Astrocyte (in vitro differentiated cells and primary cell): ENCODE data around the gene KXD1. TPM values are rescaled to one million over a fixed set of nuclear protein-coding genes. Genes with fewer than 3 reads are reported as not detected.

Experiments used
- DNase-seq: peaks from one replicate; pipeline ENCODE4 v3.0.0-alpha.2; 2010; ENCODE audit warnings: low read depth
- FAIRE-seq: peaks from 2 replicates; lab custom pipeline; 2011; peaks lifted over from hg19 to GRCh38; lab: Jason Lieb, UNC
- H2AFZ ChIP-seq: 2 replicates; pipeline ENCODE4 v1.6.0; 2012; ENCODE audit warnings: low read depth, low read length, inconsistent platforms
- H3K27ac ChIP-seq: 2 replicates; pipeline ENCODE4 v1.5.1; 2011; ENCODE audit warnings: low read depth, low read length, inconsistent platforms
- H3K27me3 ChIP-seq: 2 replicates; pipeline ENCODE4 v1.6.0; 2011; ENCODE audit warnings: low read length, inconsistent platforms; ENCODE audit not compliant: insufficient read depth
- H3K36me3 ChIP-seq: 2 replicates; pipeline ENCODE4 v1.5.1; 2011; ENCODE audit warnings: low read length, inconsistent platforms; ENCODE audit not compliant: insufficient read depth
- H3K4me1 ChIP-seq: 2 replicates; pipeline ENCODE4 v1.5.1; 2011; ENCODE audit warnings: low read length, inconsistent platforms; ENCODE audit not compliant: insufficient read depth
- H3K4me2 ChIP-seq: 2 replicates; pipeline ENCODE4 v1.6.0; 2012; ENCODE audit warnings: low read length, inconsistent platforms
- H3K4me3 ChIP-seq: 2 replicates; pipeline ENCODE4 v1.5.1; 2011; ENCODE audit warnings: low read depth, mild to moderate bottlenecking, low read length, inconsistent platforms; ENCODE audit not compliant: insufficient read depth
- H3K79me2 ChIP-seq: 2 replicates; pipeline ENCODE4 v1.6.0; 2012; ENCODE audit warnings: mild to moderate bottlenecking, low read length, inconsistent platforms; ENCODE audit not compliant: insufficient read depth
- H3K9ac ChIP-seq: 2 replicates; pipeline ENCODE4 v1.6.0; 2012; ENCODE audit warnings: mild to moderate bottlenecking, low read length, inconsistent platforms
- H3K9me3 ChIP-seq: 2 replicates; pipeline ENCODE4 v1.5.1; 2012; ENCODE audit warnings: low read depth, mild to moderate bottlenecking, low read length, inconsistent platforms; ENCODE audit not compliant: insufficient read depth
- H4K20me1 ChIP-seq: 2 replicates; pipeline ENCODE4 v1.6.0; 2012; ENCODE audit warnings: low read length, inconsistent platforms; ENCODE audit not compliant: insufficient read depth
- H3K27ac Mint-ChIP-seq: one replicate; pipeline ENCODE4 v1.8.0; 2021; ENCODE audit warnings: mild to moderate bottlenecking, mixed read lengths; ENCODE audit not compliant: unreplicated experiment
- H3K27me3 Mint-ChIP-seq: one replicate; pipeline ENCODE4 v1.8.0; 2021; ENCODE audit warnings: low read depth, mixed read lengths; ENCODE audit not compliant: unreplicated experiment
- H3K36me3 Mint-ChIP-seq: one replicate; pipeline ENCODE4 v1.8.0; 2021; ENCODE audit warnings: low read depth, mixed read lengths; ENCODE audit not compliant: unreplicated experiment
- H3K4me1 Mint-ChIP-seq: one replicate; pipeline ENCODE4 v1.8.0; 2021; ENCODE audit warnings: low read depth, mixed read lengths; ENCODE audit not compliant: unreplicated experiment
- H3K4me3 Mint-ChIP-seq: one replicate; pipeline ENCODE4 v1.8.0; 2021; ENCODE audit warnings: mild to moderate bottlenecking, moderate library complexity, mixed read lengths; ENCODE audit not compliant: unreplicated experiment
- H3K9me3 Mint-ChIP-seq: one replicate; pipeline ENCODE4 v1.8.0; 2021; ENCODE audit warnings: mild to moderate bottlenecking, mixed read lengths; ENCODE audit not compliant: unreplicated experiment
- EZH2 ChIP-seq: IDR thresholded peaks from 2 replicates; pipeline ENCODE4 v1.6.1; 2012; ENCODE audit warnings: mild to moderate bottlenecking, low read length, inconsistent platforms; ENCODE audit not compliant: insufficient read depth
- total RNA-seq: library from RNA; stranded (reverse); gene quantifications from 2 replicates; pipeline ENCODE4 v1.2.1, GENCODE V29; 2021
- TF ChIP-seq, protein P1 (sequence below): IDR thresholded peaks from 2 replicates; pipeline ENCODE4 v1.5.1; 2011; ENCODE audit warnings: low read depth, mild to moderate bottlenecking, inconsistent platforms, low read length, moderate library complexity; ENCODE audit not compliant: insufficient read depth

KXD1 gene
- total RNA-seq, 1 donor from 2014 or later, result 80.2 TPM

DNA sequence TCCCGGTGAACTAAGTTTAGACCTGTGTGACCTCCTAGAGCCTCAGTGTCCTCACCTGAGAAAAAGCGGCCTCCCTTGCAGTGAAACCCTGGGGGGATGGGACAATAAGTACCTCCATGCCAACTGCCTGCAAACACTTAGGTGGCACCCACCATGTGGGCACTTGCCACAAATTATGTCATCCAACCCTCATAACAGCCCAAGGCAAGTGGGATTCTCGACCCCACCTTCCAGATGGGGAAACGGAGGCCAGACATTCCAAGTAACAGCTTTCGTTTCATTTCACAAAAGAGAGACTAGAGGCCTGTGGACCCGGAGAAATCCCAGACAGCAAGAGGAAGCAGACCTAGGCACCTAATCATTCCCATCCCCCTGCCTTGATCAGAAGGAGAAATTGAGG lies 37.8 kb downstream of the KXD1 start:
- Mint-ChIP-seq H3K4me3 (peak overlapping the region; percentile 1), H3K27ac (no peak overlapping the region), H3K36me3 (no peaks in the 10 kb centered on the region), H3K4me1 (peaks cover 7% of the 10 kb centered on the region), H3K9me3 (no peaks in the 10 kb centered on the region), H3K27me3 (peaks cover 22% of the 10 kb centered on the region)
- DNase-seq (no peak), FAIRE-seq (no peak)
- no peak overlapping the region for H3K4me3 ChIP-seq
- peaks cover 25% of the 10 kb centered on the region for H4K20me1 ChIP-seq
- no peaks in the 10 kb centered on the region for H3K36me3 ChIP-seq
- no peaks in the 10 kb centered on the region for H3K79me2 ChIP-seq
- H3K9ac ChIP-seq, result no peak overlapping the region
- H3K4me2 ChIP-seq, result no peak overlapping the region
- no peak for TF ChIP-seq EZH2
- TF ChIP-seq, protein P1, sequence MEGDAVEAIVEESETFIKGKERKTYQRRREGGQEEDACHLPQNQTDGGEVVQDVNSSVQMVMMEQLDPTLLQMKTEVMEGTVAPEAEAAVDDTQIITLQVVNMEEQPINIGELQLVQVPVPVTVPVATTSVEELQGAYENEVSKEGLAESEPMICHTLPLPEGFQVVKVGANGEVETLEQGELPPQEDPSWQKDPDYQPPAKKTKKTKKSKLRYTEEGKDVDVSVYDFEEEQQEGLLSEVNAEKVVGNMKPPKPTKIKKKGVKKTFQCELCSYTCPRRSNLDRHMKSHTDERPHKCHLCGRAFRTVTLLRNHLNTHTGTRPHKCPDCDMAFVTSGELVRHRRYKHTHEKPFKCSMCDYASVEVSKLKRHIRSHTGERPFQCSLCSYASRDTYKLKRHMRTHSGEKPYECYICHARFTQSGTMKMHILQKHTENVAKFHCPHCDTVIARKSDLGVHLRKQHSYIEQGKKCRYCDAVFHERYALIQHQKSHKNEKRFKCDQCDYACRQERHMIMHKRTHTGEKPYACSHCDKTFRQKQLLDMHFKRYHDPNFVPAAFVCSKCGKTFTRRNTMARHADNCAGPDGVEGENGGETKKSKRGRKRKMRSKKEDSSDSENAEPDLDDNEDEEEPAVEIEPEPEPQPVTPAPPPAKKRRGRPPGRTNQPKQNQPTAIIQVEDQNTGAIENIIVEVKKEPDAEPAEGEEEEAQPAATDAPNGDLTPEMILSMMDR, result no peak
- peaks cover 9% of the 10 kb centered on the region for H3K4me1 ChIP-seq
- no peak overlapping the region for H2AFZ ChIP-seq
- no peaks in the 10 kb centered on the region for H3K27me3 ChIP-seq
- no peaks in the 10 kb centered on the region for H3K9me3 ChIP-seq
- H3K27ac ChIP-seq, result no peak overlapping the region

DNA sequence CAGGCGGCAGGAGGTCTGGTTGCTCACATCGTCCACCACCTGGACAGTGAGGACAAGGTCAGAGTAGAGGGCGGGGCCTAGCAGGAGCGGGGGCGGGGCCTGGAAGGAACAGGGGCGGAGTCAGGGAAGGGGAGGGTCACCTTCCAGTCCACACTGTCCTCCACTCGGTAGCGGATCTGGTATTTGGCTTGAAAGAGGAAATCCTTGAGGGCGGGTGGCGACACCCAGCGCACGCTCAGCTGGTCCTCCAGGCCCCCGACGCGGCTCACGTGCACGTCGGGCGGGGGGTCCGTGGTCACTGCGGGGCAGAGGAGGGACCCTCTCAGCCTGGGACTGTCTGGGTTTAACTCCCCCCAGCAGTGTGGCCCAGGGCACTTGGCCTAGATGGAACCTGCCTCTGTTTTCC lies 39.1 kb downstream of the KXD1 start:
- FAIRE-seq, result no peak
- Histone ChIP-seq H3K79me2 (no peaks in the 10 kb centered on the region), H3K27ac (no peak overlapping the region), H3K36me3 (no peaks in the 10 kb centered on the region), H3K4me3 (no peak overlapping the region), H3K4me2 (no peak overlapping the region), H3K9me3 (no peaks in the 10 kb centered on the region), H3K4me1 (peaks cover 9% of the 10 kb centered on the region), H2AFZ (no peak overlapping the region), H4K20me1 (peaks cover 15% of the 10 kb centered on the region), H3K27me3 (peaks cover 3% of the 10 kb centered on the region), H3K9ac (no peak overlapping the region)
- Mint-ChIP-seq H3K27me3 (peaks cover 33% of the 10 kb centered on the region), H3K9me3 (no peaks in the 10 kb centered on the region), H3K27ac (no peak overlapping the region), H3K36me3 (no peaks in the 10 kb centered on the region), H3K4me1 (peaks cover 6% of the 10 kb centered on the region), H3K4me3 (no peak overlapping the region)
- TF ChIP-seq, protein P1, result no peak
- no peak for TF ChIP-seq EZH2
- no peak for DNase-seq

DNA sequence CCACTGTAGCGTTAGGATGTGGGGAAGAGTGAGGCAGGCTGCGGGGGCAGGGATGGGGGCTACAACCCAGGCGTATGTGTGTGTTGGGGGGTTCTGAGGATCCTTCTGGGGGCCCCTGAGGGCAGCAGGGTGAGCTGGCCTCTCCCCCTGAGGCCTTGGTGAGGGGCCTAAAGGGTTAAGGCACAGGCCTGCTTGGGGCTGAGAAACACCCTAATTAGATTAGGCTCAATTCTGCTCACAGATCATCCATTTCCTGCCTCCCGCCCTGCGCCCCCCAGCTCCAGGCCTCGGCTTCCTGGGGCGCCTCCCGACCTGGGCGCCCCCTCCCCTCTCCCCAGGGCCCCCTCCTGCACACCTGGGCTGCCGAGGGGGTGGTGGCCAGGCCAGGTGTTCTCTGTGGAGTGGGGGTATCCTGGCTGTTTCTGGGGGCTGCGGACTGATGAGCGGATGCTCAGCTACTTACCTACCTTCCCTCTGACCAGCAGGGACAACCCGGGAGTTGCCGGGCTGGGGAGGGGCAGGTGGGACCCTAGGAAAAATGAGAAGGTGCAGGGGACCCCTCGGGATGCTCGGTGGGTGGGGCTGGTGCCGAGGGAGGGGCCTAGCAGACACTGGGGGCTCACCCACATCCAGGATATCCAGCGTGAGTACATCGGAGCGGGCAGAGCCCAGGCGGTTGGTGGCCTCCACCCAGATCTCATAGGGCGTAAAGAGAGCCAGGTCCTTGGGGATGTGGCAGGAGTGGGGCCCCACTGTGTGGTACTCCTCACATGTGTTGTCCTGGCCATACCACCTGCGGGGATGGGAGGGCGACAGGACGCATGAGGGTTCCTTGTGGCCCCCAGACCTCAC lies 40.4 kb downstream of the KXD1 start:
- H3K36me3 ChIP-seq, result no peaks in the 10 kb centered on the region
- TF ChIP-seq, protein P1, result no peak
- TF ChIP-seq EZH2, result no peak
- H3K4me3 Mint-ChIP-seq, result no peak overlapping the region
- H3K4me3 ChIP-seq, result no peak overlapping the region
- H3K27ac Mint-ChIP-seq, result no peak overlapping the region
- FAIRE-seq, result no peak
- H3K4me1 ChIP-seq, result peaks cover 9% of the 10 kb centered on the region
- H3K9me3 ChIP-seq, result no peaks in the 10 kb centered on the region
- H3K4me1 Mint-ChIP-seq, result peaks cover 6% of the 10 kb centered on the region
- H3K27me3 ChIP-seq, result peaks cover 3% of the 10 kb centered on the region
- H3K27ac ChIP-seq, result no peak overlapping the region
- H2AFZ ChIP-seq, result no peak overlapping the region
- H3K9me3 Mint-ChIP-seq, result no peaks in the 10 kb centered on the region
- no peak overlapping the region for H3K9ac ChIP-seq
- H4K20me1 ChIP-seq, result peaks cover 8% of the 10 kb centered on the region
- no peaks in the 10 kb centered on the region for H3K36me3 Mint-ChIP-seq
- no peaks in the 10 kb centered on the region for H3K79me2 ChIP-seq
- H3K27me3 Mint-ChIP-seq, result peaks cover 44% of the 10 kb centered on the region
- no peak overlapping the region for H3K4me2 ChIP-seq
- DNase-seq, result no peak
